ENCODE measurements around the gene AFAP1L2. TPM values are rescaled to one million over a fixed set of nuclear protein-coding genes. Genes with fewer than 3 reads are reported as not detected.

Gene AFAP1L2
- total RNA-seq, 1 donor from 2014 or later = 29.5 TPM

GRCh38 chr10:114340816-114341215, 63.5 kb downstream of the AFAP1L2 start:
- TF ChIP-seq, protein P1, sequence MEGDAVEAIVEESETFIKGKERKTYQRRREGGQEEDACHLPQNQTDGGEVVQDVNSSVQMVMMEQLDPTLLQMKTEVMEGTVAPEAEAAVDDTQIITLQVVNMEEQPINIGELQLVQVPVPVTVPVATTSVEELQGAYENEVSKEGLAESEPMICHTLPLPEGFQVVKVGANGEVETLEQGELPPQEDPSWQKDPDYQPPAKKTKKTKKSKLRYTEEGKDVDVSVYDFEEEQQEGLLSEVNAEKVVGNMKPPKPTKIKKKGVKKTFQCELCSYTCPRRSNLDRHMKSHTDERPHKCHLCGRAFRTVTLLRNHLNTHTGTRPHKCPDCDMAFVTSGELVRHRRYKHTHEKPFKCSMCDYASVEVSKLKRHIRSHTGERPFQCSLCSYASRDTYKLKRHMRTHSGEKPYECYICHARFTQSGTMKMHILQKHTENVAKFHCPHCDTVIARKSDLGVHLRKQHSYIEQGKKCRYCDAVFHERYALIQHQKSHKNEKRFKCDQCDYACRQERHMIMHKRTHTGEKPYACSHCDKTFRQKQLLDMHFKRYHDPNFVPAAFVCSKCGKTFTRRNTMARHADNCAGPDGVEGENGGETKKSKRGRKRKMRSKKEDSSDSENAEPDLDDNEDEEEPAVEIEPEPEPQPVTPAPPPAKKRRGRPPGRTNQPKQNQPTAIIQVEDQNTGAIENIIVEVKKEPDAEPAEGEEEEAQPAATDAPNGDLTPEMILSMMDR (IDR thresholded peaks at IDR 0.05) = no peak
- intact Hi-C loops (cut with DNase I) = no loop called here
- H3K4me3 ChIP-seq = no peak overlapping the region
- no peaks in the 10 kb centered on the region for H3K9me3 ChIP-seq
- no peaks in the 10 kb centered on the region for H3K27me3 ChIP-seq
- H3K36me3 ChIP-seq = no peaks in the 10 kb centered on the region
- DNase-seq (ENCODE audit: extremely low spot score in 2 of 2) = no peak
- peaks cover 25% of the 10 kb centered on the region for H3K4me1 ChIP-seq
- no peak overlapping the region for H3K27ac ChIP-seq

- no peak for DNase-seq (ENCODE audit: extremely low spot score in 2 of 2)
- intact Hi-C loops (cut with DNase I) = no loop called here
- Histone ChIP-seq H3K4me1 (peaks cover 27% of the 10 kb centered on the region), H3K27ac (peak overlapping the region; percentile 35), H3K27me3 (no peaks in the 10 kb centered on the region), H3K9me3 (no peaks in the 10 kb centered on the region), H3K4me3 (no peak overlapping the region), H3K36me3 (no peaks in the 10 kb centered on the region)
- TF ChIP-seq, protein P1 (IDR thresholded peaks at IDR 0.05) = no peak
- TF ChIP-seq POLR2A (IDR thresholded peaks at IDR 0.05) (no peak), POLR2AphosphoS5 (IDR thresholded peaks at IDR 0.05; ENCODE audit: insufficient read depth in 1 of 2, low read depth in 1 of 2) (peak in 1 of 2 donors; percentile 41)
These were observed 66.5 kb downstream of the AFAP1L2 start for GRCh38 chr10:114337510-114338462.

DNA sequence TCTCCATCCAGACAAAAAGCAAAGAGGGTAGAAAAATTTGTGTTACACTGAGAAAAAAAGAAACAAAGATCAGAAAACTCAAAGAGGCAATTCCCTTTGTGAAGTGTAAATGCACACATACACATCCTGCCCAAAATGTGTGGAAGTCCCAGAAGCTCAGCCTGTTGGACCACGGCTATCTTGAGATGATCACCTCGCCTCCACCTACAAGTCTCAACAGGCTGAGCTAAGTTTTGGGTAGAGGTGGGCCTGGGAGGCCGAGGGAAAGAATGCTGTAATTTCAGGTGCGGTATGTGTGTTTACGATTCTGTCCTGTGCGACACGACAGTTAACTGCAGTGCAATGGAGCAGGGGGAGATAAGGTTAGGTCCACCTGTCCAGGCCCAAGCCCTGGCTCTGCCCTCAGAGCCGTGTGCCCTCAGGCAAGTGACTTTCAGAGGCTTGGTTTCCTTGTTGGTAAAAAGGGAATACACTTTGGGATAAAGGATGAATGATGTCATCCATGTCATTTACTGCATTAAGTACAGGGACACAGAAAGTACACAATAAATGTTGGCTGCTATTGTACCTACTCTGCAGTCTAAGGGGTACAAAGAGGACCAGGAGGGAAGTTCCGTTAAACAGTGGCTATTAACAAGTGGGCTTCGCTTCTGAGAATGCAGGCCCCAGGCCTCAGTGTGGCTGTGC, 67.3 kb downstream of the AFAP1L2 start:
- no peak for DNase-seq (ENCODE audit: extremely low spot score in 2 of 2)
- H3K27ac ChIP-seq = peak overlapping the region; percentile 35
- no peaks in the 10 kb centered on the region for H3K27me3 ChIP-seq
- no peak for TF ChIP-seq POLR2A (IDR thresholded peaks at IDR 0.05)
- TF ChIP-seq, protein P1 (IDR thresholded peaks at IDR 0.05) = no peak
- no peak for TF ChIP-seq POLR2AphosphoS5 (IDR thresholded peaks at IDR 0.05; ENCODE audit: insufficient read depth in 1 of 2, low read depth in 1 of 2)
- no peaks in the 10 kb centered on the region for H3K9me3 ChIP-seq
- intact Hi-C loops (cut with DNase I) = no loop called here
- no peak overlapping the region for H3K4me3 ChIP-seq
- peaks cover 35% of the 10 kb centered on the region for H3K4me1 ChIP-seq
- H3K36me3 ChIP-seq = no peaks in the 10 kb centered on the region

GRCh38 chr10:114335614-114336013, 68.7 kb downstream of the AFAP1L2 start:
- TF ChIP-seq, protein P1 (IDR thresholded peaks at IDR 0.05) = no peak
- TF ChIP-seq POLR2A (IDR thresholded peaks at IDR 0.05) = no peak
- no peak for TF ChIP-seq POLR2AphosphoS5 (IDR thresholded peaks at IDR 0.05; ENCODE audit: insufficient read depth in 1 of 2, low read depth in 1 of 2)
- H3K4me1 ChIP-seq = peaks cover 36% of the 10 kb centered on the region
- no peak overlapping the region for H3K27ac ChIP-seq
- H3K36me3 ChIP-seq = no peaks in the 10 kb centered on the region
- no peaks in the 10 kb centered on the region for H3K9me3 ChIP-seq
- no peaks in the 10 kb centered on the region for H3K27me3 ChIP-seq
- DNase-seq (ENCODE audit: extremely low spot score in 2 of 2) = no peak
- intact Hi-C loops (cut with DNase I) = no loop called here
- no peak overlapping the region for H3K4me3 ChIP-seq

Measured in vagina (tissue), 2 donors.